Measurements from ENCODE around the gene IQCM.

IQCM gene

GRCh38 chr4:149781150-149781549 lies 34.5 kb downstream of the IQCM start:
- no peak for DNase-seq (ENCODE audit: low read depth, low spot score)

GRCh38 chr4:149768477-149768876 lies 47.2 kb downstream of the IQCM start:
- DNase-seq (ENCODE audit: low read depth, low spot score), result no peak

- DNase-seq (ENCODE audit: low read depth, low spot score), result no peak
Measured at GRCh38 chr4:149766135-149766534, 49.5 kb downstream of the IQCM start.

DNA sequence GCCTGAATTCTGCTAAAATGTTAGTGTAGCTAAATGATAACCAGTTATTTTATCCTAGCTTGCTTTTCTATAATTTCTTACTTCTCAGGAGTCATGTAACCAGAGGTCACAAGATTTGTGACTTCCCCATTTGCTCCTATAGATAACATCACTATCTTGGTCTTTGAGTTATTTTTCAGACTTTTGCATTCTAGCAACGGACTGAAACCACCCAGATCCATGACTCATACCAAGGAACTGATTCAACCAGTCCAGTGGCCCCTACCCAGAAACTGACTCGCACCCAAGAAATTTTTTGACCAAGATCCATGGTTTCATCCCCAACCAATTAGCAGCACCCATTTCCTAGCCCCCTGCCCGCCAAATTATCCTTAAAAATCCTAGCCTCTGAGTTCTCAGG lies 50.0 kb downstream of the IQCM start:
- no peak for DNase-seq (ENCODE audit: low read depth, low spot score)

GRCh38 chr4:149755969-149756368 lies 59.7 kb downstream of the IQCM start:
- DNase-seq (ENCODE audit: low read depth, low spot score), result no peak

GRCh38 chr4:149754526-149754925 lies 61.1 kb downstream of the IQCM start:
- DNase-seq (ENCODE audit: low read depth, low spot score), result no peak

- no peak for DNase-seq (ENCODE audit: low read depth, low spot score)
Measured at GRCh38 chr4:149752729-149753128, 62.9 kb downstream of the IQCM start.

GRCh38 chr4:149751174-149751573 lies 64.5 kb downstream of the IQCM start:
- no peak for DNase-seq (ENCODE audit: low read depth, low spot score)

DNA sequence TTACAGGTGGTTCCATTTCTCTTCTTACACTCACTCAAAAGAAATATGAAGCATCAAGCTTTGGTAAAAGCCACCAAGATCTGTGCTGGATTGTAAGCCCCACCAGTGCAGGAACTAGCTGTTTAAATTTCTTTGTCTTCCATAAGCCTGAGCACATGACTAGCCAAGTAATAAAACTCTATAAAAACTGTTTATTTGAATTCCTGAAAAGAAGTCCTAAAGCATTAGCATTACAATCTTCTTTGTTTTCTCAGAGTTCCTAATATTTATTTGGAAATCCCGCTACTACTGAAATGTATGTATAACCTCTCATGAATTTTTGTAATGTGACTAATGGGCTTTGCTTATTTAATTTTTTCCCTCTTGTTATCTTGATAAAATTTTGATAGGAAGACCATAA lies 65.9 kb downstream of the IQCM start:
- no peak for DNase-seq (ENCODE audit: low read depth, low spot score)

DNA sequence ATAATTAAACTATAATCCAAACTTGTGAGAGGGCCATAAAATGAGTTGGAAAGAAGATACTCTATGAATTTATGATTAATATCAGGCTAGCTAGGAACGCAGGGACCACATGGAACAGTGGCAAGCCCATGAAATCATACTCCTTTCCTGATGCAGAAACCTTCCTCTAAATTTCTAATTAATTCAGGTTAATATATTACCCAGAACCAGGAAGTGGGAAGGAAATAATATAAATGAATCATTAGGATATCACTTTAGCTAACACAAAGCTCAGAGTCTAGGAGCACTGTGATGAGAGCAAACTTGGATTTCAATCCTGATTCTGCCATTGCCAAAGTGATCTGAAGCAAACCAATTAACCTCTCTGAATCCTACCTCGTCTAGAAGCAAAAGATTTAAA lies 68.0 kb downstream of the IQCM start:
- DNase-seq (ENCODE audit: low read depth, low spot score), result no peak

- no peak for DNase-seq (ENCODE audit: low read depth, low spot score)
Measured at GRCh38 chr4:149746276-149746675, 69.4 kb downstream of the IQCM start.

DNA sequence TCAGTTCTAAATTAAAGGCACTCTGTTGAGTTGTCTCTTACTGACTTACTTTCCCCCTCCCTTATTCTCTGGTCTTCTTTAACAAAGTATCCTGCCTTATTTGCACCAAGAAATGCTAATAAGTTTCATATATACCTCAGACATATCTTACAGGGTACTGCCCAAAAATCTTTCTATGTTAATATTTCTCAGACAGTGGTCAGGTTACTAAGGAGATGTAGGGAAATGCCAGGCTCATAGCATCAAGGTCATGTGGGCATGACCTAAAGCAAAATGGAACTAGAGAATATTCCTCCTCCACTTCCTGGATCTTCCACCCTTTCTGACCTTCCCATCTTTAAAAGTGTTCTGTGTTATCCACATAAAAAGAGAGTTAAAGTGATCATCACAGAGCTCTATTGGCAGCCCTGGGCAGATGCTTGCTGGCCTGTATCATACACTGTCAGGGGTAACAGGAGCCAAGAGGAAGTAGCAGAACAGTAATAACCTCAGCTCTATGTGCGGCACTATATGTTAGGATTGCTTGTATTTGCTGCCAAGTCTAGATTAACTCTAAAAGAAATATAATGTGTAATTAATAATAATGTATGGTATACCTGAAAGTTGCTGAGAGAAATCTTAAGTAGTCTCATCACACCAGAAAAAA lies 74.3 kb downstream of the IQCM start:
- DNase-seq (ENCODE audit: low read depth, low spot score), result no peak

GRCh38 chr4:149738156-149738555 lies 77.5 kb downstream of the IQCM start:
- no peak for DNase-seq (ENCODE audit: low read depth, low spot score)

DNA sequence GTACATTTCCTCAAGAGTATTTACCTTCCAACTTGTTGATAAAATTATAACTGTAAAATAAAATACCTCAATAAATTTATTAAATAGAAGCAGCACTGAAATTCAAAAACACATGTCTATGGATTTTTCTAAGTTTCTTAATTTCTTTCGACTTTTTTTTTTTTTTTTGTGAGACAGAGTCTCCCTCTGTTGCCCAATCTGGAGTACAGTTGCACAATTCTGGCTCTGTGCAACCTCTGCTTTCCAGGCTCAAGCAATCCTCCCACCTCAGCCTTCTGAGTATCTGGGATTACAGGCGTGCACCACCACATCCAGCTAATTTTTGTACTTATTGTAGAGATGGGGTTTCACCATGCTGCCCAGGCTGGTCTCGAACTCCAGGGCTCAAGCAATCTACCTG lies 79.8 kb downstream of the IQCM start:
- DNase-seq (ENCODE audit: low read depth, low spot score), result no peak

GRCh38 chr4:149728444-149728843 lies 87.2 kb downstream of the IQCM start:
- no peak for DNase-seq (ENCODE audit: low read depth, low spot score)

GRCh38 chr4:149727663-149728062 lies 88.0 kb downstream of the IQCM start:
- no peak for DNase-seq (ENCODE audit: low read depth, low spot score)

- no peak for DNase-seq (ENCODE audit: low read depth, low spot score)
Measured at GRCh38 chr4:149723065-149723464, 92.6 kb downstream of the IQCM start.

DNA sequence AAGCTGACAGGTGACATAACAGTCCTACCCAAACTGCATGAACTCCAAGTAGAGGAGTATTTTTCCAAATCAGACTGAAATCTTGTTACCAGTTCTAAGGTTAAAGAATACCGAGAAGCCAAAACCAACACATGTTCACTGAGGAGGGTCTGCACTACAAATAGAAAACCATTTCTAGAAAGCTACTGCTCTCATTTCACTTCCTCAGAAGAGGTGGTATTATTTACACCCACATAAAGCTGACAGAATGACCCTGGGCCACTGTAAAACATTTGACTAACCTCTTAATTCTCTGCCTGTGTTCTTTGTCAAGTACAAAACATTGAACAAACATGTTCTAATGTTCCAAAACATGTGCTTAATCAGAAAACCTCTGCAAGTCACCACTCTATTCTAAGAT lies 95.8 kb downstream of the IQCM start:
- no peak for DNase-seq (ENCODE audit: low read depth, low spot score)

DNA sequence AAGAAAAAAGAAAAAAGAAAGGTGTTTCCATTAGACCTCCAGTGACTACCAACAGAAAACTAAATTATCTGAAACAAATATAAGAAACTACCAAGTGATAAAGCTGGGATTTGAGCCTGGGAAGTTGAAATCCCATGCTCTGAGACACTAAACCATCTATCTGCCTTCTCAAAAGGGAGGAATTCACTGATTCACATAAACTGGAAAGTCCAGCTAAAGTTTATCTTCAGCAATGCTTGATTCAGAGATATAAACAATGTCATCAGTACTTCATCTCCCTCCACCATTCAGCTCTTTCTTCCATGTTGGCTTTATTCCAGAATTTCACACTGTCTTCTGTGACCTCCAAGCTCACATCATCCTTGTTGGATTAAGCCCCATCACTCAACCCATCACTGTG lies 96.3 kb downstream of the IQCM start:
- no peak for DNase-seq (ENCODE audit: low read depth, low spot score)

DNA sequence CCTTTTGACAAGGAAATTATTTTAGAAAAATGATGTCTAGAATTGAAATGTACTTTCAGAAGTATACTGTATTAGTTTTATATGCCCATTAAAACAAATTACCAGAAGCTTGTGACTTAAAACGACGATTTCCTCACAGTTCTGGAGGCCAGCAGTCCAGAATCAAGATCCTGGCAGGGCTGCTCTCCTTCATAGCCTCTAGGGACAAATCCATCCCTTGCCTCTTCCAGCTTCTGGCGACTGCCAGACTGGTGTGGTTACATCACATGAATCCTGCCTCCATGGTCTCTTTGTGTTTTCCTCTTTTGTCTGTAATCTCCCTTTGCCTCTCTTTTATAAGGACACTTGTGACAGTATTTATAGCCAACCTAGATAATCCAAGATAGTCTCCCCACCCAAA lies 97.1 kb downstream of the IQCM start:
- DNase-seq (ENCODE audit: low read depth, low spot score), result no peak

- no peak for DNase-seq (ENCODE audit: low read depth, low spot score)
Measured at GRCh38 chr4:149716728-149717127, 98.9 kb downstream of the IQCM start.

DNA sequence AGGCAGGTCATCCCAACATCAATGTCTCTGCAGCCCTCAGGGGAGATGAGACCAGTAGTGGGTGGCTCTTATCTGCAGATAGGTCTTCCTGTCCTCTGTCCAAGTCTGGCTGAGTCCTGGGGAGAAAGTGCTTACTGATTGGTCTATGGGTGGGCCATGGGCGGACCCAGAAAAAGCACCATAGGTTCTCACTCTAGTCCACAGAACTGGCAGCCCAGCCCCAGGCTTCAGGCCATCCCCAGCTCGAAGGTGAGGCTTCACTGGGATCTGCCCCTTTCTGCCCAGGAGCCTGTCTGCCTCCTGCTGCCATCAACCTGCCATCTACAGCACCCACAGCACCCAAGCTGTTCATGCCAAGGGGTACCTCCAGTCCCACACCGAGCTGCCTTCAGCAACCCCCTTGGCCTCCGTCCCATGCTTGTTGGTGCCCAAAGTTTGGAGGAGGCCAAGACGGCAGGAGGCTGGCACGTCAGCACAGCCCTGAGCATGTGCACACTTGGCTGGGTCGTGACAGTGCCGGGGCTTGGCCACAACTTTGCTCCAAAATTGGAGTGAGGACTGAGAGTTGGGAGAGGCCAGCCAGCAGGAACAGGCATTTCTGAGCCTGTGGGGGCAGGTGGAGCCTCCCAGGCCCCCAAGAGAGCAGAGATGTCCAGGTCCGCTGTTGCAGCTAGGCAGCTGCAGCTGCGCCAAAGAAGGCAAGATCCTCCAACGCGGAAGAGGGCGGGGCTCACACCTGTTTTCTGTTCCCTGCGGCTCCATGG lies 99.6 kb downstream of the IQCM start:
- DNase-seq (ENCODE audit: low read depth, low spot score), result no peak

DNA sequence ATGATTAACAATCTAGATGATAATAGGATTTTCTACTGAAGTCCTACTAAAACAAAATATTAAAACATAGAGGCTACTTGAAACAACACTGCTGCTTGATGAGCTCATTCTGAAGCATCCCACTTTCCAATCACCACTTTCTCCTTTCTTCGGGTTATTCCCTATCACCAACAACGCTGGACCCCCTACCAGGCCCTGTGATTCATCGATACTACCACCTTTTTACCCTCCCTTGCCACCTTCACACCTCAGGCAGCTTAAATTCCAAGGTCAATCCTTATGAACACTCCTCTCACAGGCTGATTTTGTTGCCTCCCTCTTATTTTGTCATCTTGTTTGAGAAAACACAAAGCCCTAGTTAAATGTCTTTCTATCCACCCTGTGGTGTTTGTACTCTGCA lies 102.6 kb downstream of the IQCM start:
- DNase-seq (ENCODE audit: low read depth, low spot score), result no peak

Data from ELF-1 (cell line).